ENCODE data around the gene RNASEL.
A peak's percentile ranks its signal among the peaks of the same experiment; 100 is the strongest.

DNA sequence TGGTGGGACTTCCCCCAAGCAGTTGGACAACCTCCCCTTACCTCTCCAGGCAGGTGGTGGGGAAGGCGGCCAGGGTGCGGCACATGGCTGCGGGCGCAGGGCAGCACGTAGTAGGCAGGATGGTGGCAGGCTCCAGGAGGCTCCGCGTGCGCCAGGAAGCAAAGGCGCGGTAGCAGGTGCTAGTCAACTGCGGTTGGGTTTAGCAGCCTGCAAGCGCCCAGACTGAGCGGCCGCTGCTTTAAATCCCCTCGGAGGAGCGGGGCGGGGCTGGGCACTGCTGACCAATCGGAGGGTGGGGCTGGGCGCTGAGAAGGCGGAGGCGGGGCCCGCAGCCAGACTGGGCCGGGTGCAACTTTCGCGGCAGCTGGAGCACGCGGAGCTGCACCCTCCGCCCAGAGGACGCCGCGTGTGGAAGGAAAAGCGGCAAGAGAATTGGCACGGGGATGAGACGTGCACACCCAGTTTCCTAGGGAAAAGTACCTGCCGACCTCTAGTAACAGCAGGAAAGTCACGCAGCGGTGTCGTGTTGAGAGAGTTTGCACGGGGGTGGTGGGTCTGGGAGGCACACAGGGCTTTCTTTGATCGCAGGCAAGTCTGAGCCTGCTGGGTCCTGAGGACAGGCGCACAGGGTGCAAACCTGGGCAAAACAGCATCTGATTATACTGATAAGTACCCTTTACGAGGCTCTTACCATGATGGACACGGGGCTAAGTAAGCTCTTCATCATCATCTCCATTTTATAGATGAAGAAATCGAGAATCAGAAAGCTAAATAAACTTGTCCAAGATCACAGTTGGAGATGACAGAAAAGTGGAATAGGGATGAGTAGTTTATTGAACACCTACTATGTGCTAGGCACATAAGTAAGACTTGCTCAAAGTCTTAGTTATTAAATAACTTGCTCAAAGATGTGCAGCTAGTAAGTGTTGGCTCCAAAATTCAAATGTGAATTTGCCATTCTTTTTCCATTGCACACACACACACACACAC, 15.4 kb upstream of the RNASEL start, which contains the start of gene RGS16:
- TF ChIP-seq, protein P1, sequence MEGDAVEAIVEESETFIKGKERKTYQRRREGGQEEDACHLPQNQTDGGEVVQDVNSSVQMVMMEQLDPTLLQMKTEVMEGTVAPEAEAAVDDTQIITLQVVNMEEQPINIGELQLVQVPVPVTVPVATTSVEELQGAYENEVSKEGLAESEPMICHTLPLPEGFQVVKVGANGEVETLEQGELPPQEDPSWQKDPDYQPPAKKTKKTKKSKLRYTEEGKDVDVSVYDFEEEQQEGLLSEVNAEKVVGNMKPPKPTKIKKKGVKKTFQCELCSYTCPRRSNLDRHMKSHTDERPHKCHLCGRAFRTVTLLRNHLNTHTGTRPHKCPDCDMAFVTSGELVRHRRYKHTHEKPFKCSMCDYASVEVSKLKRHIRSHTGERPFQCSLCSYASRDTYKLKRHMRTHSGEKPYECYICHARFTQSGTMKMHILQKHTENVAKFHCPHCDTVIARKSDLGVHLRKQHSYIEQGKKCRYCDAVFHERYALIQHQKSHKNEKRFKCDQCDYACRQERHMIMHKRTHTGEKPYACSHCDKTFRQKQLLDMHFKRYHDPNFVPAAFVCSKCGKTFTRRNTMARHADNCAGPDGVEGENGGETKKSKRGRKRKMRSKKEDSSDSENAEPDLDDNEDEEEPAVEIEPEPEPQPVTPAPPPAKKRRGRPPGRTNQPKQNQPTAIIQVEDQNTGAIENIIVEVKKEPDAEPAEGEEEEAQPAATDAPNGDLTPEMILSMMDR (conservative IDR thresholded peaks at IDR 0.05; ENCODE audit: low read depth in 2 of 2): no peak
- peak; percentile 1; the same call in 1 of the 2 replicates for TF ChIP-seq CREB1 (CRISPR knock-in tag; IDR thresholded peaks at IDR 0.05; ENCODE audit: low read depth)
- TF ChIP-seq EZH2 (IDR thresholded peaks at IDR 0.05; ENCODE audit: low read depth, unreplicated experiment): no peak
- TF ChIP-seq POLR2AphosphoS5 (IDR thresholded peaks at IDR 0.05; ENCODE audit: low read depth): peak; percentile 99
- TF ChIP-seq, protein P2, sequence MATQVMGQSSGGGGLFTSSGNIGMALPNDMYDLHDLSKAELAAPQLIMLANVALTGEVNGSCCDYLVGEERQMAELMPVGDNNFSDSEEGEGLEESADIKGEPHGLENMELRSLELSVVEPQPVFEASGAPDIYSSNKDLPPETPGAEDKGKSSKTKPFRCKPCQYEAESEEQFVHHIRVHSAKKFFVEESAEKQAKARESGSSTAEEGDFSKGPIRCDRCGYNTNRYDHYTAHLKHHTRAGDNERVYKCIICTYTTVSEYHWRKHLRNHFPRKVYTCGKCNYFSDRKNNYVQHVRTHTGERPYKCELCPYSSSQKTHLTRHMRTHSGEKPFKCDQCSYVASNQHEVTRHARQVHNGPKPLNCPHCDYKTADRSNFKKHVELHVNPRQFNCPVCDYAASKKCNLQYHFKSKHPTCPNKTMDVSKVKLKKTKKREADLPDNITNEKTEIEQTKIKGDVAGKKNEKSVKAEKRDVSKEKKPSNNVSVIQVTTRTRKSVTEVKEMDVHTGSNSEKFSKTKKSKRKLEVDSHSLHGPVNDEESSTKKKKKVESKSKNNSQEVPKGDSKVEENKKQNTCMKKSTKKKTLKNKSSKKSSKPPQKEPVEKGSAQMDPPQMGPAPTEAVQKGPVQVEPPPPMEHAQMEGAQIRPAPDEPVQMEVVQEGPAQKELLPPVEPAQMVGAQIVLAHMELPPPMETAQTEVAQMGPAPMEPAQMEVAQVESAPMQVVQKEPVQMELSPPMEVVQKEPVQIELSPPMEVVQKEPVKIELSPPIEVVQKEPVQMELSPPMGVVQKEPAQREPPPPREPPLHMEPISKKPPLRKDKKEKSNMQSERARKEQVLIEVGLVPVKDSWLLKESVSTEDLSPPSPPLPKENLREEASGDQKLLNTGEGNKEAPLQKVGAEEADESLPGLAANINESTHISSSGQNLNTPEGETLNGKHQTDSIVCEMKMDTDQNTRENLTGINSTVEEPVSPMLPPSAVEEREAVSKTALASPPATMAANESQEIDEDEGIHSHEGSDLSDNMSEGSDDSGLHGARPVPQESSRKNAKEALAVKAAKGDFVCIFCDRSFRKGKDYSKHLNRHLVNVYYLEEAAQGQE (IDR thresholded peaks at IDR 0.05; ENCODE audit: unreplicated experiment): no peak
- TF ChIP-seq EZH2phosphoT487 (IDR thresholded peaks at IDR 0.05; ENCODE audit: unreplicated experiment): no peak
- TF ChIP-seq, protein P3, sequence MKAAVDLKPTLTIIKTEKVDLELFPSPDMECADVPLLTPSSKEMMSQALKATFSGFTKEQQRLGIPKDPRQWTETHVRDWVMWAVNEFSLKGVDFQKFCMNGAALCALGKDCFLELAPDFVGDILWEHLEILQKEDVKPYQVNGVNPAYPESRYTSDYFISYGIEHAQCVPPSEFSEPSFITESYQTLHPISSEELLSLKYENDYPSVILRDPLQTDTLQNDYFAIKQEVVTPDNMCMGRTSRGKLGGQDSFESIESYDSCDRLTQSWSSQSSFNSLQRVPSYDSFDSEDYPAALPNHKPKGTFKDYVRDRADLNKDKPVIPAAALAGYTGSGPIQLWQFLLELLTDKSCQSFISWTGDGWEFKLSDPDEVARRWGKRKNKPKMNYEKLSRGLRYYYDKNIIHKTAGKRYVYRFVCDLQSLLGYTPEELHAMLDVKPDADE (IDR thresholded peaks at IDR 0.05): no peak
- TF ChIP-seq ZNF114 (CRISPR knock-in tag; IDR thresholded peaks at IDR 0.05): no peak

Measured in GM23338 (cell line).